Suprapubic skin (tissue), 4 donors: ENCODE results near the gene ADAT3. TPM values are rescaled to one million over a fixed set of nuclear protein-coding genes. Genes with fewer than 3 reads are reported as not detected.

Experiments used
- DNase-seq, 2 donors: peaks; one replicate each; pipeline ENCODE4 v3.0.0-alpha.2; 2019; ENCODE audit warnings: low spot score in 2 of 2
- H3K27ac ChIP-seq: fragments of 200-600 bp; sonication (generic); one replicate; pipeline ENCODE4 v1.5.1; 2019
- H3K27me3 ChIP-seq: fragments of 200-600 bp; sonication (generic); one replicate; pipeline ENCODE4 v1.5.1; 2019
- H3K36me3 ChIP-seq: fragments of 200-600 bp; sonication (generic); one replicate; pipeline ENCODE4 v1.5.1; 2019
- H3K4me1 ChIP-seq: fragments of 200-600 bp; sonication (generic); one replicate; pipeline ENCODE4 v1.5.1; 2019
- H3K4me3 ChIP-seq: fragments of 200-600 bp; sonication (generic); one replicate; pipeline ENCODE4 v1.5.1; 2019; ENCODE audit warnings: mild to moderate bottlenecking
- H3K9me3 ChIP-seq: fragments of 200-600 bp; sonication (generic); one replicate; pipeline ENCODE4 v1.5.1; 2019
- EP300 ChIP-seq: sonication (generic); formaldehyde crosslinking; IDR thresholded peaks from one replicate; pipeline ENCODE4 v1.6.1; 2017; ENCODE audit warnings: antibody characterized with exemption
- POLR2A ChIP-seq, 2 donors: fragments of 450-650 bp; IDR thresholded peaks; one replicate each; pipeline ENCODE4 v1.6.1; 2017; ENCODE audit warnings: antibody characterized with exemption in 2 of 2, mild to moderate bottlenecking in 2 of 2, moderate library complexity in 2 of 2
- POLR2AphosphoS5 ChIP-seq, 3 donors: sonication (generic); formaldehyde crosslinking; IDR thresholded peaks; one replicate each; pipeline ENCODE4 v1.6.1; 2017; ENCODE audit warnings: antibody characterized with exemption in 3 of 3
- WGBS: methylation state at CpG from one replicate; pipeline ENCODE4 v1.1.5; 2018; 5-methylcytosine and 5-hydroxymethylcytosine counted together
- total RNA-seq, 4 donors: library from RNA; depleted of rRNA; stranded (reverse); fragments of >200 nt; gene quantifications; one replicate each; pipeline ENCODE4 v1.1.0, GENCODE V29; 2016
- TF ChIP-seq, protein P1 (sequence below), 2 donors: fragments of 200-600 bp in 1 of 2; fragments of 450-650 bp in 1 of 2; sonication (generic) in 1 of 2; IDR thresholded peaks; one replicate each; pipeline ENCODE4 v1.5.1; 2016 to 2019; ENCODE audit warnings: antibody characterized with exemption in 2 of 2, mild to moderate bottlenecking in 1 of 2, moderate library complexity in 1 of 2

Gene ADAT3
- total RNA-seq, 4 donors from 2014 or later, result 13.4 to 26.7 (median 22.3) TPM

- Histone ChIP-seq H3K9me3 (no peaks in the 10 kb centered on the region), H3K4me3 (no peak overlapping the region), H3K27ac (no peak overlapping the region), H3K4me1 (peaks cover 13% of the 10 kb centered on the region), H3K36me3 (peaks cover 4% of the 10 kb centered on the region), H3K27me3 (no peaks in the 10 kb centered on the region)
- TF ChIP-seq, protein P1, sequence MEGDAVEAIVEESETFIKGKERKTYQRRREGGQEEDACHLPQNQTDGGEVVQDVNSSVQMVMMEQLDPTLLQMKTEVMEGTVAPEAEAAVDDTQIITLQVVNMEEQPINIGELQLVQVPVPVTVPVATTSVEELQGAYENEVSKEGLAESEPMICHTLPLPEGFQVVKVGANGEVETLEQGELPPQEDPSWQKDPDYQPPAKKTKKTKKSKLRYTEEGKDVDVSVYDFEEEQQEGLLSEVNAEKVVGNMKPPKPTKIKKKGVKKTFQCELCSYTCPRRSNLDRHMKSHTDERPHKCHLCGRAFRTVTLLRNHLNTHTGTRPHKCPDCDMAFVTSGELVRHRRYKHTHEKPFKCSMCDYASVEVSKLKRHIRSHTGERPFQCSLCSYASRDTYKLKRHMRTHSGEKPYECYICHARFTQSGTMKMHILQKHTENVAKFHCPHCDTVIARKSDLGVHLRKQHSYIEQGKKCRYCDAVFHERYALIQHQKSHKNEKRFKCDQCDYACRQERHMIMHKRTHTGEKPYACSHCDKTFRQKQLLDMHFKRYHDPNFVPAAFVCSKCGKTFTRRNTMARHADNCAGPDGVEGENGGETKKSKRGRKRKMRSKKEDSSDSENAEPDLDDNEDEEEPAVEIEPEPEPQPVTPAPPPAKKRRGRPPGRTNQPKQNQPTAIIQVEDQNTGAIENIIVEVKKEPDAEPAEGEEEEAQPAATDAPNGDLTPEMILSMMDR (IDR thresholded peaks at IDR 0.05), result no peak
- DNase-seq, result no peak
- WGBS, result 90% methylated on average over 16 of the region's 28 CpGs
These were observed 51.8 kb downstream of the ADAT3 start for GRCh38 chr19:1956868-1957492.

- WGBS, result 80% methylated on average over 26 of the region's 40 CpGs
- TF ChIP-seq POLR2AphosphoS5 (IDR thresholded peaks at IDR 0.05) (no peak), EP300 (no peak), POLR2A (IDR thresholded peaks at IDR 0.05) (no peak)
- TF ChIP-seq, protein P1 (IDR thresholded peaks at IDR 0.05), result no peak
- Histone ChIP-seq H3K4me1 (peaks cover 13% of the 10 kb centered on the region), H3K36me3 (peaks cover 4% of the 10 kb centered on the region), H3K27me3 (no peaks in the 10 kb centered on the region), H3K9me3 (no peaks in the 10 kb centered on the region), H3K27ac (no peak overlapping the region), H3K4me3 (no peak overlapping the region)
- DNase-seq, result no peak
These were observed 52.5 kb downstream of the ADAT3 start for GRCh38 chr19:1957562-1958248.

- Histone ChIP-seq H3K4me1 (peaks cover 9% of the 10 kb centered on the region), H3K4me3 (no peak overlapping the region), H3K27ac (no peak overlapping the region), H3K9me3 (no peaks in the 10 kb centered on the region), H3K27me3 (no peaks in the 10 kb centered on the region), H3K36me3 (peaks cover 6% of the 10 kb centered on the region)
- TF ChIP-seq POLR2AphosphoS5 (IDR thresholded peaks at IDR 0.05), result no peak
- TF ChIP-seq POLR2A (IDR thresholded peaks at IDR 0.05), result no peak
- TF ChIP-seq, protein P1 (IDR thresholded peaks at IDR 0.05), result no peak
- TF ChIP-seq EP300, result no peak
- 95% methylated on average over 31 of the region's 32 CpGs for WGBS
- no peak for DNase-seq
These were observed 54.9 kb downstream of the ADAT3 start for GRCh38 chr19:1959928-1960589.

DNA sequence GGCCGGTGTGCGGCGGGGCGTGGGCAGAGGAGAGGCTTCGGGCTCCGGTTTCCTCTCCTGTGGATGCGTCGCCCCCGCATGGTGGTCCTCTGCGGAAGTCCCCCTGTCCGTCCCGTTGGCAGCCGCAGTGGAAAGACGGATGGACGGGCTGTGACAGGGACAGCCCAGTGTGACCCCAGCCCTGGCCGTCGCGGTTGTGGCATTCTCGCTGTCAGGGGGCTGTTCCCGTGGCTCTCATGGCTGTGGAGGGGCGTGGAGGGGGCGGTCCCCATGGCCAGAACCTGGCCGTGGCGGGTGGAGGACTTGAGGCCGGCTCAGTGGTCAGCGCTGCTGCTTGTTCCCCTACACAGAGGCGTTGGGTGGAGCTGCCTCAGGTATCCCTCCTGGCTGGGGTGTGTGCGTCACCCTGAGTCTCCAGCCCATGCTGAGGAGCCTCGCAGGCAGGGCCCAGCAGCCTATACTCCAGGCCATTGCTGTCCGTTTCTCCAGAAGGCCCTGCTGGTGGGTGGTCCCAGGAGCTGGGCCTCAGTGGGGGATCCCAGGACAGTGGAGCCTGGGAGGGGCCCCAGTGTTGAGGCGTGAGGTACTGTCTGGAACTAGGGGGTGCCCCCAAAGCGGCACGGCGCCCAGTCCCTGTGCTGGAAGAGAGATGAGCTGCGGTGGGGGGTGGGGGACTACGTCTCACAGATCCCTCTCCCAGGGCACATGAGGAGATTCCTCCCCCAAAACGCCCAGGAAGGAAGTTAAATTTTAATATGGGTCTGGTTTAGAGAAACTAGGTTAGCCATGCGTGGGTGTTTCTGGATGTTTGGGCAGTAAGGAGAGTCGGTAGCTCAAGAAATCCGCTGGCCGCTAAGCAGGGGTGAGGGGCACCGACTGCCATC, 56.0 kb downstream of the ADAT3 start:
- WGBS, result 89% methylated on average over 16 of the region's 42 CpGs
- H3K27ac ChIP-seq, result no peak overlapping the region
- TF ChIP-seq EP300 (no peak), POLR2AphosphoS5 (IDR thresholded peaks at IDR 0.05) (no peak), POLR2A (IDR thresholded peaks at IDR 0.05) (no peak)
- TF ChIP-seq, protein P1 (IDR thresholded peaks at IDR 0.05), result no peak
- peaks cover 6% of the 10 kb centered on the region for H3K36me3 ChIP-seq
- DNase-seq, result no peak
- H3K9me3 ChIP-seq, result no peaks in the 10 kb centered on the region
- H3K4me3 ChIP-seq, result no peak overlapping the region
- H3K27me3 ChIP-seq, result no peaks in the 10 kb centered on the region
- H3K4me1 ChIP-seq, result no peaks in the 10 kb centered on the region
